GM12878 (cell line): ENCODE results near the gene NFYB. TPM values are rescaled to one million over a fixed set of nuclear protein-coding genes. Genes with fewer than 3 reads are reported as not detected.

Experiments
- ATAC-seq: fragments of 200-7000 bp; cut with Tn5 transposase; 3 replicates; pipeline ENCODE4 v1.9.1; 2020; ENCODE audit warnings: mild to moderate bottlenecking, moderate library complexity
- BruUV-seq: library from RNA; stranded (reverse); fragments of 400-500 nt; replicated peaks from 2 replicates; lab custom pipeline; 2021; lab: Mats Ljungman, UMichigan
- CTCF ChIA-PET: fragments of 300-600 bp; sonication (Branson Sonifier 250); formaldehyde crosslinking; extraction: SDS; loops from one replicate; lab custom pipeline; 2021; ENCODE audit warnings: inconsistent platforms; lab: Yijun Ruan, JAX
- POLR2A ChIA-PET: fragments of 350-600 bp; formaldehyde crosslinking; extraction: SDS; loops from one replicate; lab custom pipeline; 2021; ENCODE audit warnings: inconsistent platforms; lab: Charles Lee
- RAD21 ChIA-PET: fragments of 300-600 bp; sonication (Branson Sonifier 250); formaldehyde crosslinking; loops from one replicate; lab custom pipeline; 2023; ENCODE audit warnings: antibody characterized with exemption; ENCODE audit not compliant: unreplicated experiment; lab: Charles Lee
- SMC1A ChIA-PET: fragments of 300-600 bp; sonication (Branson Sonifier 250); formaldehyde crosslinking; loops from one replicate; lab custom pipeline; 2023; ENCODE audit not compliant: unreplicated experiment, uncharacterized antibody; lab: Charles Lee
- DNase-seq: peaks from one replicate; pipeline ENCODE4 v3.0.0-alpha.2; 2011; ENCODE audit warnings: low read depth, low spot score
- FAIRE-seq: peaks from 3 replicates; lab custom pipeline; 2011; peaks lifted over from hg19 to GRCh38; lab: Jason Lieb, UNC
- H2AFZ ChIP-seq: 2 replicates; pipeline ENCODE4 v1.6.0; 2011; ENCODE audit warnings: low read depth, low read length, control low read depth; ENCODE audit not compliant: control insufficient read depth
- H3K27ac ChIP-seq: 2 replicates; pipeline ENCODE4 v1.5.1; 2011; ENCODE audit warnings: control low read depth; ENCODE audit not compliant: control insufficient read depth, insufficient read depth
- H3K27me3 ChIP-seq, 2 experiments: replicated peaks in 1 of 2; 2 replicates each; pipeline versions ENCODE4 v1.6.0 to v1.6.1; 2011; ENCODE audit warnings: low read length in 1 of 2; ENCODE audit not compliant: control insufficient read depth in 2 of 2, insufficient read depth in 2 of 2
- H3K36me3 ChIP-seq, 2 experiments: 2 replicates each; pipeline ENCODE4 v1.5.1; 2011; ENCODE audit warnings: low read length in 1 of 2; ENCODE audit not compliant: control insufficient read depth in 2 of 2, insufficient read depth in 2 of 2
- H3K4me1 ChIP-seq: 2 replicates; pipeline ENCODE4 v1.6.1; 2011; ENCODE audit warnings: mild to moderate bottlenecking, low read length, moderate library complexity, mixed read lengths; ENCODE audit not compliant: control insufficient read depth, insufficient read depth
- H3K4me2 ChIP-seq: 2 replicates; pipeline ENCODE4 v1.6.0; 2011; ENCODE audit warnings: control low read depth; ENCODE audit not compliant: control insufficient read depth, insufficient read depth
- H3K4me3 ChIP-seq: fragments of 200-600 bp; sonication (generic); 2 replicates; pipeline ENCODE4 v1.5.1; 2016
- H3K79me2 ChIP-seq: 2 replicates; pipeline ENCODE4 v1.6.0; 2011; ENCODE audit warnings: low read length; ENCODE audit not compliant: control insufficient read depth, insufficient read depth
- H3K9ac ChIP-seq: 2 replicates; pipeline ENCODE4 v1.8.0; 2011; ENCODE audit warnings: low read length, control low read depth, mixed read lengths; ENCODE audit not compliant: control insufficient read depth, insufficient read depth
- H3K9me3 ChIP-seq: replicated peaks from 3 replicates; pipeline ENCODE4 v1.5.1; 2011; ENCODE audit warnings: mild to moderate bottlenecking, low read length; ENCODE audit not compliant: control insufficient read depth, insufficient read depth
- H4K20me1 ChIP-seq: 2 replicates; pipeline ENCODE4 v1.6.0; 2011; ENCODE audit not compliant: control insufficient read depth, insufficient read depth
- BCL11A ChIP-seq: IDR thresholded peaks from 2 replicates; pipeline ENCODE4 v1.6.1; 2011; ENCODE audit warnings: low read depth, low read length
- BCL3 ChIP-seq: IDR thresholded peaks from 2 replicates; pipeline ENCODE4 v1.6.1; 2011; ENCODE audit warnings: borderline replicate concordance, low read depth, mild to moderate bottlenecking, moderate library complexity, low read length; ENCODE audit not compliant: insufficient read depth, poor library complexity, severe bottlenecking
- BMI1 ChIP-seq: fragments of 450-650 bp; IDR thresholded peaks from 2 replicates; pipeline ENCODE4 v1.6.1; 2016; ENCODE audit warnings: mild to moderate bottlenecking, moderate library complexity, borderline replicate concordance
- CHD4 ChIP-seq: fragments of 200-600 bp; sonication (generic); IDR thresholded peaks from 2 replicates; pipeline ENCODE4 v1.6.1; 2016; ENCODE audit warnings: mild to moderate bottlenecking
- IRF5 ChIP-seq: fragments of 450-650 bp; IDR thresholded peaks from 2 replicates; pipeline ENCODE4 v1.6.1; 2017; ENCODE audit warnings: borderline replicate concordance
- JUND ChIP-seq: IDR thresholded peaks from 2 replicates; pipeline ENCODE4 v1.6.1; 2012; ENCODE audit warnings: low read depth, mild to moderate bottlenecking, low read length, improper control_type of control experiment, moderate library complexity
- NRF1 ChIP-seq: conservative IDR thresholded peaks from 2 replicates; pipeline ENCODE4 v1.6.1; 2011; ENCODE audit warnings: mild to moderate bottlenecking, low read depth, low read length, improper control_type of control experiment
- POU2F2 ChIP-seq: IDR thresholded peaks from 3 replicates; pipeline ENCODE4 v1.6.1; 2011; ENCODE audit warnings: low read depth, mild to moderate bottlenecking, low read length, borderline replicate concordance
- RCOR1 ChIP-seq: conservative IDR thresholded peaks from 2 replicates; pipeline ENCODE4 v1.6.1; 2012; ENCODE audit warnings: low read depth, low read length, improper control_type of control experiment
- REST ChIP-seq: IDR thresholded peaks from 2 replicates; pipeline ENCODE4 v1.6.1; 2012; ENCODE audit warnings: mild to moderate bottlenecking, low read depth, low read length
- SIX5 ChIP-seq: IDR thresholded peaks from 2 replicates; pipeline ENCODE4 v1.6.1; 2011; ENCODE audit warnings: mild to moderate bottlenecking, low read depth, low read length, moderate library complexity; ENCODE audit not compliant: severe bottlenecking
- SUZ12 ChIP-seq: fragments of 200-600 bp; sonication (generic); IDR thresholded peaks from one replicate; pipeline ENCODE4 v1.6.1; 2018; ENCODE audit warnings: antibody characterized with exemption, mild to moderate bottlenecking; ENCODE audit not compliant: unreplicated experiment
- YBX1 ChIP-seq: fragments of 450-650 bp; IDR thresholded peaks from 2 replicates; pipeline ENCODE4 v1.6.1; 2016; ENCODE audit warnings: antibody characterized with exemption
- ZBTB4 ChIP-seq: fragments of 450-650 bp; formaldehyde crosslinking; IDR thresholded peaks from 2 replicates; pipeline ENCODE4 v1.4.0; 2022; ENCODE audit warnings: mild to moderate bottlenecking, moderate library complexity
- WGBS: methylation state at CpG from one replicate; pipeline ENCODE4 v1.1.6; 2016; ENCODE audit warnings: low lambda C conversion rate; ENCODE audit not compliant: insufficient replicate concordance, insufficient coverage; ENCODE audit errors: missing lambda C conversion rate; 5-methylcytosine and 5-hydroxymethylcytosine counted together
- in situ Hi-C: fragments of 300-500 bp; cut with MboI; formaldehyde crosslinking; loops from 9 replicates; pipeline ENCODE4 v1.14.3; 2018; ENCODE audit warnings: mixed read lengths
- intact Hi-C: fragments of 100-400 bp; cut with micrococcal nuclease; formaldehyde crosslinking; loops from one replicate; pipeline ENCODE4 v1.14.2; 2022; ENCODE audit not compliant: unreplicated experiment
- polyA plus RNA-seq, 11 experiments: library from polyadenylated mRNA; depleted of rRNA in 4 of 11; unstranded in 6 of 11; stranded (reverse) in 5 of 11; fragments of >200 nt; fragmentation: Nextera tagmentation in 4 of 11; fragmentation: Illumina TruSeq in 1 of 11; extraction: Ambion mirVana in 4 of 11; extraction: Trizol in 1 of 11; gene quantifications; 1 replicate in 1 of 11; 2 replicates in 10 of 11; pipeline versions ENCODE4 v1.2.1 to v1.2.3, GENCODE V29; 2011 to 2016; ENCODE audit warnings: inconsistent platforms in 2 of 11, missing spikeins in 2 of 11, low read depth in 1 of 11
- total RNA-seq, 4 experiments: library from RNA; depleted of rRNA in 3 of 4; stranded (reverse); fragments of >200 nt in 3 of 4; fragmentation: Illumina TruSeq in 1 of 4; extraction: Trizol in 1 of 4; gene quantifications; 2 replicates each; pipeline versions ENCODE4 v1.2.1 to v1.2.3, GENCODE V29; 2013 to 2021

The NFYB gene
- total and polyA plus RNA-seq, 10 of the 15 experiments (the other 5 are each of a cell fraction or from before 2014, with no cell fraction given) = 13.8 to 42.3 (median 28.2) TPM

- TF ChIP-seq BCL3 = no peak
- TF ChIP-seq YBX1 = no peak
- TF ChIP-seq JUND = no peak
- TF ChIP-seq BMI1 = no peak
- TF ChIP-seq CHD4 = no peak
Observed at GRCh38 chr12:104152685-104153241, 14.8 kb upstream of the NFYB start (continued).

- no peak overlapping the region for H3K27ac ChIP-seq
- ChIA-PET SMC1A (no interaction called here), RAD21 (no interaction called here), POLR2A (no interaction called here), CTCF (no interaction called here)
- peaks cover under 1% of the 10 kb centered on the region; the same call in 2 of the 3 replicates for H3K9me3 ChIP-seq
- H3K4me3 ChIP-seq = no peak overlapping the region
- no peak for DNase-seq
- 59% methylated on average over 8 of the region's 8 CpGs for WGBS
- TF ChIP-seq POU2F2 (no peak), SUZ12 (no peak), SIX5 (no peak), REST (no peak), RCOR1 (no peak), BCL11A (no peak), ZBTB4 (CRISPR knock-in tag) (no peak), NRF1 (no peak), IRF5 (no peak)
- H3K9ac ChIP-seq = no peak overlapping the region
- no peak for ATAC-seq
- no peak for FAIRE-seq
- no peaks in the 10 kb centered on the region for H3K79me2 ChIP-seq
- no peak overlapping the region for H3K4me2 ChIP-seq
- in situ Hi-C loops = no loop called here
- no TSS peak for BruUV-seq
- H4K20me1 ChIP-seq = no peaks in the 10 kb centered on the region
- H2AFZ ChIP-seq = no peak overlapping the region
- no peaks in the 10 kb centered on the region; a peak in 1 of 4 replicates for H3K27me3 ChIP-seq
- intact Hi-C loops = no loop called here
- no peaks in the 10 kb centered on the region for H3K4me1 ChIP-seq
- no peaks in the 10 kb centered on the region for H3K36me3 ChIP-seq
Observed at GRCh38 chr12:104150416-104150815, 12.4 kb upstream of the NFYB start.
